ENCODE data around the gene CLDN22.

The CLDN22 gene

GRCh38 chr4:183320211-183321059 is at the start of gene CLDN22:
Gene CLDN22 (minus strand): TSS chr4:183320276. CDS start chr4:183320218, 58 bp downstream.
- H3K36me3 ChIP-seq (ENCODE audit: control insufficient read depth in 2 of 2, insufficient read depth in 1 of 2, low read length in 2 of 2): peaks cover 0 to 6% of the 10 kb centered on the region in 2 experiments; a peak in 1 of 3 replicates
- H3K4me3 ChIP-seq (ENCODE audit: low read depth, low read length): no peak within 1 kb of the TSS
- H3K9me3 ChIP-seq (ENCODE audit: control insufficient read depth, insufficient read depth, low read depth, low read length): no peaks in the 10 kb centered on the region
- H3K27ac ChIP-seq (ENCODE audit: extremely low read depth, low read depth, low read length): no peak within 1 kb of the TSS
- TF ChIP-seq SCRT2 (tag by site-specific recombination; IDR thresholded peaks at IDR 0.05) (no peak), KLF10 (tag by site-specific recombination; IDR thresholded peaks at IDR 0.05) (no peak), ZNF366 (tag by site-specific recombination; conservative IDR thresholded peaks at IDR 0.05) (no peak), SCRT1 (tag by site-specific recombination; IDR thresholded peaks at IDR 0.05; ENCODE audit: borderline replicate concordance) (no peak), ZNF571 (tag by site-specific recombination; IDR thresholded peaks at IDR 0.05) (no peak), GLI2 (tag by site-specific recombination; IDR thresholded peaks at IDR 0.05; ENCODE audit: borderline replicate concordance, low read depth) (no peak)
- ChIA-PET CTCF (no interaction called here), POLR2A (no interaction called here)
- H3K4me1 ChIP-seq (ENCODE audit: control insufficient read depth, insufficient read depth, low read length): no peaks in the 10 kb centered on the region

- ChIA-PET POLR2A (no interaction called here), CTCF (no interaction called here)
- no peak overlapping the region for H3K27ac ChIP-seq (ENCODE audit: extremely low read depth, low read depth, low read length)
- H3K4me3 ChIP-seq (ENCODE audit: low read depth, low read length): no peak overlapping the region
- no peaks in the 10 kb centered on the region for H3K4me1 ChIP-seq (ENCODE audit: control insufficient read depth, insufficient read depth, low read length)
- no peak for TF ChIP-seq ZNF426 (tag by site-specific recombination; IDR thresholded peaks at IDR 0.05)
- no peak for TF ChIP-seq WT1 (tag by site-specific recombination; IDR thresholded peaks at IDR 0.05)
- no peak for TF ChIP-seq ZNF391 (tag by site-specific recombination; IDR thresholded peaks at IDR 0.05; ENCODE audit: borderline replicate concordance, low read depth)
- no peak for TF ChIP-seq KLF9 (tag by site-specific recombination; IDR thresholded peaks at IDR 0.05; ENCODE audit: low read depth)
- TF ChIP-seq PRDM1 (tag by site-specific recombination; IDR thresholded peaks at IDR 0.05): no peak
- no peak for TF ChIP-seq ZNF140 (tag by site-specific recombination; IDR thresholded peaks at IDR 0.05)
- no peaks in the 10 kb centered on the region for H3K36me3 ChIP-seq (ENCODE audit: control insufficient read depth in 2 of 2, insufficient read depth in 1 of 2, low read length in 2 of 2)
- H3K9me3 ChIP-seq (ENCODE audit: control insufficient read depth, insufficient read depth, low read depth, low read length): no peaks in the 10 kb centered on the region
Observed at GRCh38 chr4:183369073-183369472, 49.0 kb upstream of the CLDN22 start.

- Histone ChIP-seq H3K4me1 (ENCODE audit: control insufficient read depth, insufficient read depth, low read length) (no peaks in the 10 kb centered on the region), H3K9me3 (ENCODE audit: control insufficient read depth, insufficient read depth, low read depth, low read length) (no peaks in the 10 kb centered on the region), H3K4me3 (ENCODE audit: low read depth, low read length) (no peak overlapping the region), H3K36me3 (ENCODE audit: control insufficient read depth in 2 of 2, insufficient read depth in 1 of 2, low read length in 2 of 2) (no peaks in the 10 kb centered on the region), H3K27ac (ENCODE audit: extremely low read depth, low read depth, low read length) (no peak overlapping the region)
- no peak for TF ChIP-seq ZNF274 (IDR thresholded peaks at IDR 0.05; ENCODE audit: low read length)
- TF ChIP-seq ZNF274 (tag by site-specific recombination; IDR thresholded peaks at IDR 0.05; ENCODE audit: borderline replicate concordance): no peak
- no peak for TF ChIP-seq HIC1 (tag by site-specific recombination; IDR thresholded peaks at IDR 0.05)
- TF ChIP-seq ZNF121 (tag by site-specific recombination; IDR thresholded peaks at IDR 0.05): no peak
- no peak for TF ChIP-seq ZNF791 (tag by site-specific recombination; IDR thresholded peaks at IDR 0.05)
- TF ChIP-seq ZNF544 (tag by site-specific recombination; IDR thresholded peaks at IDR 0.05): no peak
- no peak for TF ChIP-seq ZNF280D (tag by site-specific recombination; IDR thresholded peaks at IDR 0.05)
- no peak for TF ChIP-seq KLF16 (tag by site-specific recombination; IDR thresholded peaks at IDR 0.05)
- TF ChIP-seq ZNF26 (tag by site-specific recombination; IDR thresholded peaks at IDR 0.05): no peak
- no peak for TF ChIP-seq ZNF664 (tag by site-specific recombination; IDR thresholded peaks at IDR 0.05)
- POLR2A ChIA-PET: no interaction called here
- CTCF ChIA-PET: no interaction called here
Observed at GRCh38 chr4:183366206-183366835, 46.2 kb upstream of the CLDN22 start.
